Fibroblast of gingiva (primary cell): ENCODE measurements around the gene CYREN.
A peak's percentile ranks its signal among the peaks of the same experiment; 100 is the strongest.

Experiments
- DNase-seq: peaks from one replicate; pipeline ENCODE4 v3.0.0-alpha.2; 2011; ENCODE audit warnings: low read depth

CYREN gene

DNA sequence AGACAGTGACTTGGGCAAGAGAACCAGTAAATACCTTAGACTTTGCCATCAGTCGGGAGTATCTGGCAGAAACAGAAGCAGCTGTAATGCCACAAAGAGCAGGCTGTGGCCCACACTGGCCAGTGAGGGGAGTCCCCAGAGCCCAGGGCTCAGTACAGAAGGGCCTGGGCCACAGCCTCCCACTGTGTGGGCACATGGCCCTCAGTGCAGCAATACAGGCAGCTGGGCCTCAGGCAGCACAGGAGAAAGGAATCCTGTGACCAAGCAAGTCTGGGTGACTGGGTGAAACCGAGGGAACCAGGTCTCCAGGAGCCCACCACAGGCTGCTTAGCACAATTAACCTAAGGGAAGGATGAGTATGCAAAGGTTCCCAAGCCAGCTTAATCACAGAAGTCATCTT, 26.8 kb upstream of the CYREN start:
- no peak for DNase-seq

DNA sequence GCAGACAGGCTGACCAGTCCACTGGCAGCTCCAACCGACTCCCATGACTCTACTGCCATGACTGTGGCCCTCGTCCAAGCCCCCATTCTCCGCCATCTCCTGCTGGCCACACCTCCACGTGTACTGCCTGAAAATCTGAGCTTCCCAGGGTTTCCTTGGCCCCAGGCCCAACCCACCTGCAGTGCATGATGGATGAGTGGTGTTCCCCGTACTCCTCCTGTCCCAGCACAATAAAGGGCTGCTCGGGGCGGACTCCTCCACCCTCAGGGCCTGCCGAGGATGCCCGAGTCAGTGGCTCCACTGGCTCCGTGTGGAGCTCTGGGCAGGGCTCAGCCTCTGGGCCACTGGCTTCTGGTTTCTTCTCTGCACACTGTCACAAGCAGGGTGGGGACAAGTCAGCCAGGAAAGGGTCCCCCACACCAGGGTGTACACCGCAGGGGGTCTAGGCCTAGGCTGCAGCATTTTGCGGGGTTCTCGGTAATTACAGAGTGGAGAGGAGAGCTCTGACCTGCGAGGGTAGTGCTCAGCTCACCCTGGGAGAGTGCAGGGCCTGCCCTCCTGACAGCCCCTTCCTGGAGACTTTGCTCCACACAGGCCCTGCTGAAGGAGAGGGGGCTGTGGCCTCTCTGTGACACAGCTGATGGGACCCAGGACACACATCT, 25.6 kb upstream of the CYREN start:
- no peak for DNase-seq

DNA sequence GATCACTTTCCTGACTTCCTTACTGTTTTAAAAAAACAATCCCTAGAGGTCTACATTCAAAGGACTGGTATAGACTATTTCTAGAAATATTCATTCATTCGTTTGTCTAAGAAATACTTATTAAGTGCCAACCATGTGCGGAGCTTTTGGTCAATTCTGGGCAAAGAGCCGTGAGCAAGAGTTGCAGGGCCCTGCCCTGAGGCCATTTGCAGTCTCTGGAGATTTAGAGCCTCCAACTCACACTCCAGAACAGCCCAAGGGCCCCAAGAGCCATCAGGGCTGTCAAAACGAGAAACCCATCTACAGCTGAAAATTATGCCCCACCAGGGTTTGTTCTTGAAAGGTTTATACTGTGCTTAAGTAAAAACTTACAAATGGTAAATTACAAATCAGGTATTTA, 24.6 kb upstream of the CYREN start:
- no peak for DNase-seq

DNA sequence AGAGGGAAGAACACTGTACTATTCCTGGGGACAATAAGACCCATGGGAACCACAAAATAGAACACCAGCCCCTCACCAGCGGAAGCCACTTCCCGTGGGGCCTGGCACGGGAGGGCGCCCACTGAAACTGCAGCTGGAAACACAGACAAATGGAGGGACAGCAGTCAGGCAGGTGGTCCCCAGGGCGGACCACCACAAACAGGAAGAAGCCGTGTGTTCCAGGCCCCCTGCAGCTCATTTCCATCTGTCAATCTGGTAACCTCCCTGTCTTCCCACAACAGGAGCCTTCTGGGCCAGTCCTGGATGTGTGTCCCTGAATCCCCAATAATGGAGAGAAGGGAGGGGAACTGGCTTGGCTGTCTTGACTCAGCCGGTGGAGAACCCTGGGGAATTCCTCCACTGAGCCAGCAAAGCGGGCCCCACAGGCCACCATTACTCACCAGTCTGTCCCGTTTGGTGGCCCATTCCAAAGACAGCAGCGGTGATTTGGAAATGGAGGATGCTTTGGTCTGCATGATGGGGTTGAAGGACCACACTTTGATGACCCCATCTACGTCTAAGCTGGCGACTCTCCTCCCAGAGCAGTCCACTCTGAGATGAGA, 24.1 kb upstream of the CYREN start:
- no peak for DNase-seq

DNA sequence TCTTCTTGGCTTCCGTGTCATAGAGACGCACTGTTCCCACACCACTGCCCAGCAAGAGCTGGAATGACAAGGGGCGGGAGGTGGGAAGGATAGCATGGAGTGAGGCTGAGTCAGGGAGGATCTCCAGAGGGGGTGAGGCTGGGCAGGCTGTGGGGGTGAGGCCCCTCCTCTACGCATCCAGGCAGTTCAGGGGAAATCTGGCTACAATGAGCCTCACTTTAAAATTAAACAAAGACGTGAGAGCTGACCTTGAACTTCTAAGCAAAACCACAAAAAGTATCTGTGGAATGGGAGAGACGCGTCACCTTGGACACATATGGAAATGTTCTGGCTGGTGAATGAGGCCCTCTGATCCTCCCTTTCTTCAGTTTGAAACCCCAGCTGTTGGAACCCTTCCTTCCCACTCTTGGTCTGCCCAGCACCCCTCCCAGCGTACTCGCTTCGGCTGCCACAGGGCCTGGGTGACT, 23.1 kb upstream of the CYREN start:
- peak; percentile 42 for DNase-seq

DNA sequence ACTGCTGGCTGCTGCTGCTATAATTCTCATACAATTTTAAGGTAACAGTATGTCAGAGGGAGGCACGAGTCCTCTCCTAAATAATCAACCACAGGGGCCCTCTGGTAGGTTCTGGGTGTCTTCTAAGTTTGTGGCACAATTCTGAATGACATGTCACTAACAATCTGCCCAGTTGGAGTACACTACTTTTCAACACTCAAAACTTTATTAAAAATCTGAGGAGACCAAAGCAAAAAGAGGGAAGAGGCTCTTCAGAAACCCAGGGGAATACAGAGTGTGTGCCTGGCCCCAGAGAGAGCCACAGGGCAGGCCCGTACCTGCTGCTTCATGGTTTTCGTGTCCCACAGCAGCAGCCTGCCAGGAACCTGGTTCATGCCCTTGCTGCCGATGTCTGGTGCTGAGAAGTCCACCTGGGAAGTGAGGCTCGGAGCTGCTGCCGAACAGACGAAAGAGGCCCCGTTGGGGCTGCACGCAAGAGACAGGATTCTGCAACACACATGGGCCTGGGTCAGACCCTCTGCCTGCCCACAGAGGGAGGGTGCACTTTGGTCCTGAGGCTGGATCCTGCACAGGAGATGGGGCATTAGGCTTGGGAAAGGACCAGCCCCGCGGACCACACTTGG, 22.5 kb upstream of the CYREN start:
- DNase-seq: no peak

DNA sequence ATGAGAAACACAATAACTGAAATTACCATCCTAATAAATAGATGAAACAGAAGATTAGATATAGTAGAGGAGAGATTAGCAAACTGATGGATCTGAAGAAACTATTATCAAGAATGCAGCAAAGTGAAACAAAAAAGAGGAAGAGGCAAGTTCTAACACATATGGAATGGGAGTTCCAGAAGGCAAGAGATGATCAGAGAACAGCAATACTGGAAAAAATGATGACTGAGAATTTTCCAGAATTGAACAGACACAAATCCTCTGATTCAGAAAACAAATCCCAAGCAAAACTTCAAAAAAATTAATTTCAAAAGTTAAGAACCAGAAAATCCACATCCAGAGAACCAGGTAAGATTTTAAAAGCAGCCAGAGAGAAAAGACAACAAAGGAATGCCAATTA, 20.2 kb upstream of the CYREN start:
- DNase-seq: no peak

DNA sequence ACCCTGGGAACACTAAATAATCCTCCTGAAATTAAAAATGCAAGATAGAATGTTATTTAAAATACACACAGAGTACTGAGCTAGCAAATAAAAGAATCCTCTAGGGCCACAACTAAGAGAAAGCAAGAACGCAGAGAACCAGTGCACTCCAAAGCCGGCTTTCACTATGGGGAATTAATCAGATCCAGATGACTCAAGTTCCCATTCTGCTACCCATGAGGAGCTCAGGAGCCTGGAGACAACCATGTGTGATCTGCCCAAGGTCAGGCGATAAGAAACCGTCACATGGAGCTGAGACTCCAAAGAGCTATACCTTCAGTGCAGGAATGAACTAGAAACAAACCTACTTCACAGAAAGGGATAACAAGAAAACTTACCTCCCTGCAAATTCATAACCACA, 19.5 kb upstream of the CYREN start:
- peak; percentile 34 for DNase-seq

DNA sequence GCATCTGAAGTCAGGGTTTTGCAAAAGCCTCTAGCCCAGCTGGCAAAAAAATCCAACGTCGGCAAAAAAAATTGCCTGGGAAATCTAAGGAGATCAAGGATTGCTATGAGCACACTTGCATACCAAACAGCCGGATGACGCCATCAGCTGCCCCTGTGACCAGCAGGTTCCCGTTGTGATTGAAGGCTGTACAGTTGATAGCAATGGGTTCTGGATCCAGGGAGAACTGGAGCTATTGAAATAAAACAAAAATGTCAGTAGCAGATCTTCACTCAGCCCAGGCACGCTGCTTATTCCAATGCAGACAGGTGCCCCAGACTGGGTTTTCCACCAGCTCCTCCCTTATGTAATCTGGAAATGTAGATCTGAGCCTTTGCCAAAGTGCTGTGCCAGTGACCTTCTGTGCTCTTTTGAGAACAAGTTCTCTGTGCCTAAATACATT, 18.7 kb upstream of the CYREN start:
- DNase-seq: no peak

DNA sequence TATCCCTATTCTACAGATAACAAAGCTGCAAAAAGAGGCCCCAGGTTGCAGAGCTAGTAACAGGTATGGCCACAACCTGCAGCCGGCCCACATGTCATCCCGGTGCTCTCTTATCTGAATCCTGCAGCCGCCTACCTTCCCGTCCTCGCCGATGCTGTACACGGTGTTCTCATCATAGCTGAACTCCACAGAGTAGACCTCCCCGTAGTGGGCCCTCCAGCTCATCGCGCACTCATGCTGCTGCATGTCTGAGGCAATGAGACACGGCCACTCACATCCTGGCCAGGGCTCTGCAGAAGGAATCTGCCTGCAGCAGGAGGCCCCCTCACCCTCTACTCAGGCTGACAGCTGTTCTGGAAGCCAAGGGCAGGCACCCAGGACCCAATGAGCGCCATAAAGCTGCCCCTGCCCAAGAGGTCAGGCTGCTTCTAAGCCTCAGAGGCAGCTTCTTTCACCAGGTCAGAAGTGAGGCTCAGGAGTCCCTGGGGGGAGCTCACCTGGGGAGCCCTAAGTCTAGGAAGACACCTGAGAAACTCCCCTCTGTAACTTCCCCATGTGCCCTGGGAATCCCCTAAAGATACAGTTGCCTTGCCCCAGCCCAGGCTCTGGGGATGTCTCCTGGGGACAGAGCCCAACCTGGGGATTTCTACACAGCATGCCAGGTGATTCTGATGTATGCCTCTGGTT, 17.9 kb upstream of the CYREN start:
- DNase-seq: no peak

DNA sequence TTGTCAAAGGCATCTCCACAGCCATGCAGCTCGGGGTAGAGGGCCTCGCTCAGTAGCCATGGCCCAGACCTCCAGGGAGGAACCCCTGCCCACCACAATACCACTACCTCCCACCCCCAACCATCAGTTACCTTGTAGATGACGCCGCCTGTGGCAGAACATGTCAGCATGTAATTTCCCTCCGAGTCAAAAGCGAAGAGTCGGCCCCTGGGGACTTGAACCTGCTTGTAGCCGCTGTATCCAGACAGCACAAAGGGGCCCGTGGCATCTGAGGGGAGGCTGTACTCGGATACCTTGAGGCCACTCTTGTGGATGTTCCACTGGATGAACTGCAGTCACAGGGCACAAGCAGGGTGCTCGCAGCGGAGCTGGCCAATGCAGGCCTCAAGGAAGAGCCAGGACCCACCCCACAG, 16.3 kb upstream of the CYREN start:
- DNase-seq: no peak

DNA sequence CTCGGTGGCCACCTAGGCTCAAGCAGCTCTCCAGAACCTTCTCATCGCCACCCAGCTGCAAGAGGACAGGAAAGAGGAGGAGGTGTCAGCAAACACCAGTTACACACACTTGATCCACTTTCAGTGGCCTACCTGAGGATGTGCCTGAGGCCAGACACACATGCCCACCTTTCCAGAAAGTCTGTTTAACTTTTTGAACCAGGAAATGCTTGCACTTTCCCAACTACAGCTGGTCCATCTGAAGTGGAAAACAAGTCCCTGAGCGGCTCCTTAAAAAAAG, 15.7 kb upstream of the CYREN start:
- no peak for DNase-seq

DNA sequence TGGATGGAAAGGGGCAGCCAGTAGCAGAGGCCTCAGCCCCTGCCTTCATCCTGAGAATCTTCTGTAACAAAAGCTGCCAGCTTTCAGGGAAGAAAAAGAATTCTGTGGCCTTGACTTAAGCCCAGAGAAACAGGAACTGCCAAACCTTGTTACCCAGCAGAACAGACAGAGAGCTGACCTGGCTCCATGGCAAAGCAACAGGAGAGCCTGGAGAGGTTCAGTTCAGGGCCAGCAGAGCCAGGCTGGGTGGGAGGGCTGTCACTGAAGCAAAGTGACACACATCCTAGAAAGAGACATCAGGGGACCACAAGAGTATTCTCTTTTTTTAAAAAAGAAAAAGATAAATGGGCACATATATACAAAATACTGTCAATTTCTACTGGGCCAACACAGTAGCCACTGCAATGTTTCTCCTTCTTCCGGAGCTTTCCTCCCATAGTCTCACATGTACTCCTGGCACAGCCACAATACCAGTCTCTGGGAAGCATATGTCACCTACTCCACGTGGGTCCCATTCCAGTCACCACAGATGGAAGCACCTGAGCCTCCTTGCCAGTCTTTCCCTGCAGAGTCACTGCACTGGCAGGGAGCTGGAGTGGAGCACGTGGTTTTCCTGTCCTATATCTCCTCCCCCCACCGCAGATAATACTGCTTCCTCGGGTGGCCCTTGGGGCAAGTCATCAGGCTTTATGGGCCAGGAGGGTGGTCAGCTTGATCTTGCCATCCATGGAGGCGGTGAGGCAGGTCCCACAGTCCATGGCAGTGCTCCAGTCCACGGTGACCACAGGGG, 15.2 kb upstream of the CYREN start:
- no peak for DNase-seq

DNA sequence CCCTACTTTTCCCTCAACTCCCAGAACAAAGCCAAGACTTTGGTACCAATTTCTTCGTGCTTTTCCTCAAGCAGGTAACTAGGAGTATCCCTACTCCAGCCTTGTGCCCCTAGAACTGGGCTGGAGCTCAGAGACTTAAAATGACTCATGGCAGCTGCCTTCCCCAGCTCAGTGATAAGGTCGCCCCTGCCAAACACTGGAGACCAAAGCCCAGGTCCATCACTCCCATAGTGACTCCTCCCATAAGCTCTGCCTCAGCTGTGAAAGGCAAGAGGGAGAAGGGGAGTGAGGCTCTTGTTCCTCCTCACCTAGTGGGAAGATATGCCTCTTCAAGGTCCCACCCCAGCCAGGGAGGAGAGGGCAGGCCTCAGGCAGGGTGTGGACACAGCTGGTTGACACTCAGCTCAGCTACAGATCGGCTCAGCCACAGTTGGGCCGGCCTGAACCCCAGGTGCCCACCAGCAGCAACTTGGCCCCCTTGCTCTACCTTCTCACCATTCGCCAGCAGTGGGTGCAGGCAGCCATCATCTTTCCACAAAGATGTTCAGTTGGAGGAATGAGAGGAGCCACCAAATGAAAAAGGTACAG, 13.8 kb upstream of the CYREN start:
- no peak for DNase-seq

DNA sequence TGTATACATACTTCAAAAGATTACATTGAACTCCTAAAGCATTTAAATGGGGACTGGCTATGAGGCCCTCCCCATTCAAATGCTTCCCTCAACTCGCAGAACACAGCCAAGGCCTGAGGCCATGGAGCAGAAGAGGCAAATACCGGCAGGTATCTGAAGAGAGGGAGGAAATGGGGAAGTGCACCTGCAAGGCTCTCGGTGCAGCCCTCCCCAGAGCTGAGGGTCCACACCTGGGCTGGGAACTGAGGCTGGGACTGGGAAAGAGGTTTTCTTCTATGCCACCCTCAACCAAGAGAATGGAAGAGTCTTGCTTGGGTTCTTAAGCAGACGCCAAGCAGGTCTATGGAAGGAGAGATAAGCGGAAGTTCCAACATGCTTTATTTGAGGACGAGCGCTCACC, 13.0 kb upstream of the CYREN start:
- DNase-seq: no peak

DNA sequence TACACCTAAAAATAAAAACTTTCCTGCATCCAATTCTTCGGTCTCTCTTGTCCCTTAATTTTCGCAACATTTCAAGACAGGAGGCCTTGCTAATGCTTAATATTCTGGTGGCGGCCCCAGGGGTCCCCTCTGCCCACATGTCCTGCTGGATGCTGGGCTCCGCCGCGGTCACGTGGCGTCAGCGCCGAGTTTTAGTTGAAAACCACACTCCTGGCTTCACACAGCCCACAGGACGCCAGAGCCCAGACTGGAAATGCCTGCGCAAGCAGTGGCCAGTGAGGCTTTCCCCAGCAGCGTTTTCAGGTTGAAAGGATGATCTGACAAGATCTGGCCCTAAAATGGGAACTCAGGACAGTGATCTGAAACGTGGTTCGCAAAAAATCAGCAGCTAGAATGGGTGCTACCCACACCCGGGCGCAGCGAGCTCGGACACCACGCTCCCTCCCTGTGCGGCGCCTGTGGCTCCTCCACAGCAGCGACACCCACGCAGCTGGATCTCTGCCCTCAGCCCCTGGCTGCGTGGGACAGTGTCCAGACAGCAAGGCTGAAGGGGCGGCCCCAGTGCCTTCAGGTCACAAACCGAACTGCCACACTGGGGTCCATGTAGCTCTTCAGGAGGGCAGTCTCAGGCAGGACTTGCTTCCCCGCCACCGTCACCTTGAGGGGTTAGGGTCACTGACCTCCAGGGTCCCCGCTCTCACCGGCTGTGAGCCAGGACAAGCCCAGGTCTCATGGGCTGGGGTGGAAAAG, 11.6 kb upstream of the CYREN start:
- DNase-seq: no peak

DNA sequence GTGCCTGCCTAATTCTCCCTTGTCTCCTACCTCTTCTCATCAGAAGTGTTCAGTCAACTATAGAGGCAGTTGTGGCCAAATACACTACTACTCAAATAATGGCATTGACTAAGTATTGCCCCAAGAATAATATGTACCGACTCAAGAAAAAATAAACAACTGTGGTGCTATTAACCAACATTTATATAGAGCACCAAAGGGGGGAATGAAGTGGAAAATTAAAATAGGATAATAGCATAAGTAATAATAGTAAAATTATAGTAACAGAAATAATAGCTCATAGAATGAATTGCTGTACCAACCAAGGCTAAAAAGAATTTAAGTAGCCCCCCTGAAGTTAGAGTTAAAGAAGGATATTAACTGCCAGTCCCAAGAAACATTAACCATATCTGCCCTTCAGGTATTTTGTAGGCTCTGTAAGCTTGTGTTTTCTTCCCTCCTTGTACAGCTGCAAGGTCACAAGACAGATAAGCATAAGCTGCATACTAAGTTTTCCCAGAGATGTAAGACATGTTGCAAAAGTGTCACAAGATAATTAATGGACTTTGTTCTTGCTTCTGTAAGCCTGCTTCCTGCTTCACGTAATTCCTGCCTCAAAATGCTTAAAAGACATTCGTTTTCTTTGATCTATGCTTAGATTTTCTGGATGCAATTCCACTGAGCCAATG, 10.9 kb upstream of the CYREN start:
- DNase-seq: no peak

DNA sequence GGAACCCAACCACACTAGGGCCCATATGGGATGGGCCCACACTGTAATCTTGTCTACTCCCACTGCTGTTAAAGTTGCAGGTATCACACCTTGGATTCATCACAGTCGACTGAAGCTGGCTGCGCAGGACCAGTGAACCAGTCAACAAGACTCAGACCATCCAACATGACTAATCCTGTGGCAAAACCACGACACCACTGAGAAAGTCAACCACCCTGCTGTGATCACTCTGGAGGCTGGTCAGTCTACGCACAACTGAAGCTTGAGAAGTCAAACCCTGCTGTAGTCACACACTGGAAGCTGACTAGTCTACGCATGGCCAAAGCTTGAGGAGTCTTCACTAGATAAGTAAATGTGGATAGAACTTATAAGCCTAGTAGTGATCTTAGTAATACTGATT, 9.6 kb upstream of the CYREN start:
- no peak for DNase-seq

DNA sequence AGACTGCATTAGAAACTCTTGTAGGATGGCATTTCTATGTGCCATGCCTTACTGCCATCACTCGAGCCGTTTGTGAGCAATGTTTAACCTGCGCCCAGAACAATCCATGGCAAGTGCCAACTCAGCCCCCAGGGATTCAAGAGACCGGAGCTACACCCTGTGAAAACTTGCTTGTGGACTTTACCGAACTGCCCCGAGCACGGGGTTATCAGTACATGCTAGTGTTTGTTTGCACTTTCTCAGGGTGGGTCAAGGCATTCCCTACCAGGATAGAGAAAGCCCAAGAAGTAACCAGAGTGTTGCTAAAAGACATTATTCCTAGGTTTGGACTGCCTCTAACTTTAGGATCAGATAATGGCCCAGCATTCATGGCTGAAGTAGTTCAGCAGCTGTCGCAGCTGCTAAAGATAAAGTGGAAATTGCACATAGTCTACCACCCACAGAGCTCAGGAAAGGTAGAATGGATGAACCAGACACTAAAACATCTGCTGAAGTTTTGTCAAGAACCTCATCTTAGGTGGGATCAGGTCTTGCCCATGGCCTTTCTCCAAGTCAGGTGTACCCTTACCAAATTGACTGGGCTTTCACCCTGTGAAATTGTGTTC, 8.9 kb upstream of the CYREN start:
- DNase-seq: no peak

DNA sequence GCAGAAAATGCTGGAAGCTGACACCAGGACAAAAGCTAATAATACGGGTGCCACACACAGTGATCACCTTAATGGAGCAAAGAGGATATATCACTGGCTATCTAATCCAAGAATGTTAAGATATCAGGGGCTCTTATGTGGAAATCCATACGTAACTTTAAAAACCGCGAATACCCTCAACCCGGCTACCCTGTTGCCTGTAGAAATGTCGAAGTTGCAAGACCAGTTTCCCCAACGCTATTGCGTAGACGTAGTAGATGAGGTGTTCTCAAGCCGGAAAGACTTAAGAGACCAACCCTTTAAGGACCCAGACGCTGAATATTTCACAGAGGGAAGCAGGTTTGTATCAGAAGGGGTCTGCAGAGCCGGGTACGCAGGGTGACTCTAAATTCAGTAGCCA, 7.9 kb upstream of the CYREN start:
- no peak for DNase-seq
